ENCODE results near the gene HSPA5. TPM values are rescaled to one million over a fixed set of nuclear protein-coding genes. Genes with fewer than 3 reads are reported as not detected.
"Not testable (repeated sequence)": the region's sequence is repeated elsewhere in the genome, so short reads cannot be mapped to it uniquely, and the experiment has no call there.

HSPA5 gene
- total RNA-seq, 1 donor from 2014 or later: 44.2 TPM

DNA sequence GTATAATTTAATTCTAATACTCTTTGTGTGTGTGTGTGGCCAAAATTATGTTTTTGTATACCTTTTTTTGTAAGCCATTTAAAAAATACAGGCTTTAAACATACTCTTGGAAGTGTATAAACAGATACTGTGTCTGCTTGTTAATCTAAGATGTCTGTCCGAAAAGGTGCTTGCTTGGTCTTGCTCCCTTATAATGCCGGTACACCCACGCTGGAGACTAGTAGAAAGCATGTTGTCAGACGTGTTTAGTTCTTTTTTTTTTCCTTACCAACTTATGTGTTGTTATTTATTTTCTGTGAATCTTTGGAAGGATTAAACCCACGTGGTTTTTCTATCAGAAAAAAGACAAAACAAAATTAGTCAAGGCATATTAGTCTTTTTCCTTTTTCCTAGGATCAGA, 29.9 kb upstream of the HSPA5 start:
- Histone ChIP-seq H3K4me1 (no peaks in the 10 kb centered on the region), H3K36me3 (no peaks in the 10 kb centered on the region), H2AFZ (replicated peaks) (no peak overlapping the region), H4K20me1 (ENCODE audit: low read depth) (no peaks in the 10 kb centered on the region), H3K4me3 (no peak overlapping the region), H3F3A (ENCODE audit: low read depth) (no peaks in the 10 kb centered on the region), H3K9me3 (ENCODE audit: low read depth) (no peaks in the 10 kb centered on the region), H3K27me3 (no peaks in the 10 kb centered on the region), H3K27ac (no peak overlapping the region), H3K79me2 (ENCODE audit: low read depth) (peaks cover 95% of the 10 kb centered on the region), H3K4me2 (no peak overlapping the region), H3K9ac (no peak overlapping the region)
- Mint-ChIP-seq H3K9me3 (no peaks in the 10 kb centered on the region), H3K4me3 (no peak overlapping the region), H3K36me3 (peaks cover 8% of the 10 kb centered on the region), H3K4me1 (no peaks in the 10 kb centered on the region), H3K27me3 (ENCODE audit: insufficient read depth, low read depth) (no peaks in the 10 kb centered on the region), H3K27ac (no peak overlapping the region)
- DNase-seq (ENCODE audit: low spot score): no peak
- TF ChIP-seq EZH2 (IDR thresholded peaks at IDR 0.05): no peak
- no peak for TF ChIP-seq EZH2phosphoT487 (IDR thresholded peaks at IDR 0.05)
- TF ChIP-seq, protein P1, sequence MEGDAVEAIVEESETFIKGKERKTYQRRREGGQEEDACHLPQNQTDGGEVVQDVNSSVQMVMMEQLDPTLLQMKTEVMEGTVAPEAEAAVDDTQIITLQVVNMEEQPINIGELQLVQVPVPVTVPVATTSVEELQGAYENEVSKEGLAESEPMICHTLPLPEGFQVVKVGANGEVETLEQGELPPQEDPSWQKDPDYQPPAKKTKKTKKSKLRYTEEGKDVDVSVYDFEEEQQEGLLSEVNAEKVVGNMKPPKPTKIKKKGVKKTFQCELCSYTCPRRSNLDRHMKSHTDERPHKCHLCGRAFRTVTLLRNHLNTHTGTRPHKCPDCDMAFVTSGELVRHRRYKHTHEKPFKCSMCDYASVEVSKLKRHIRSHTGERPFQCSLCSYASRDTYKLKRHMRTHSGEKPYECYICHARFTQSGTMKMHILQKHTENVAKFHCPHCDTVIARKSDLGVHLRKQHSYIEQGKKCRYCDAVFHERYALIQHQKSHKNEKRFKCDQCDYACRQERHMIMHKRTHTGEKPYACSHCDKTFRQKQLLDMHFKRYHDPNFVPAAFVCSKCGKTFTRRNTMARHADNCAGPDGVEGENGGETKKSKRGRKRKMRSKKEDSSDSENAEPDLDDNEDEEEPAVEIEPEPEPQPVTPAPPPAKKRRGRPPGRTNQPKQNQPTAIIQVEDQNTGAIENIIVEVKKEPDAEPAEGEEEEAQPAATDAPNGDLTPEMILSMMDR (IDR thresholded peaks at IDR 0.05): no peak

DNA sequence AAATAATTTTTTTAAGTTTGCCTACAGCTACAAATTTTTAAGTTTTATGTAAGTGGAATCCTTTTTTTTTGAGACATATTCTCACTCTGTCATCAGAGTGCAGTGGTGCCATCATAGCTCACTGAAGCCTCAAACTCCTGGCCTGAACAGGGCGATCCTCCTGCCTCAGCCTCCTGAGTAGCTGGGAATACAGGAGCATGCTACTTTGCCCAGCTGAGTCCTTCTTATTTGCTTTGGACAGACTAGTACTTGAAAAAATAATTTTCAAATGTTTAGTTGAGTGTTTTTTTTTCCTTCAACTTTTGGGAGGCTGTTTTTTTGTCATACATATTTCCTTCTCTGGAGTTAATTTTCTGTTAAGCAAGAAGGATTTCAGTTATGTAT, 27.9 kb upstream of the HSPA5 start:
- peaks cover 97% of the 10 kb centered on the region for H3K79me2 ChIP-seq (ENCODE audit: low read depth)
- no peak for DNase-seq (ENCODE audit: low spot score)
- H3K9me3 Mint-ChIP-seq: no peaks in the 10 kb centered on the region
- H3K27ac Mint-ChIP-seq: no peak overlapping the region
- H3F3A ChIP-seq (ENCODE audit: low read depth): no peaks in the 10 kb centered on the region
- H3K27me3 Mint-ChIP-seq (ENCODE audit: insufficient read depth, low read depth): no peaks in the 10 kb centered on the region
- H3K36me3 Mint-ChIP-seq: peaks cover 10% of the 10 kb centered on the region
- H3K9ac ChIP-seq: no peak overlapping the region
- no peak overlapping the region for H3K27ac ChIP-seq
- H3K4me3 ChIP-seq: no peak overlapping the region
- no peaks in the 10 kb centered on the region for H3K4me1 ChIP-seq
- H3K27me3 ChIP-seq: no peaks in the 10 kb centered on the region
- no peaks in the 10 kb centered on the region for H3K9me3 ChIP-seq (ENCODE audit: low read depth)
- TF ChIP-seq, protein P1 (IDR thresholded peaks at IDR 0.05): no peak
- no peak for TF ChIP-seq EZH2 (IDR thresholded peaks at IDR 0.05)
- TF ChIP-seq EZH2phosphoT487 (IDR thresholded peaks at IDR 0.05): no peak
- no peak overlapping the region for H3K4me2 ChIP-seq
- peaks cover 3% of the 10 kb centered on the region for H4K20me1 ChIP-seq (ENCODE audit: low read depth)
- H3K36me3 ChIP-seq: no peaks in the 10 kb centered on the region
- H3K4me1 Mint-ChIP-seq: peaks cover 3% of the 10 kb centered on the region
- H2AFZ ChIP-seq (replicated peaks): no peak overlapping the region
- H3K4me3 Mint-ChIP-seq: no peak overlapping the region

DNA sequence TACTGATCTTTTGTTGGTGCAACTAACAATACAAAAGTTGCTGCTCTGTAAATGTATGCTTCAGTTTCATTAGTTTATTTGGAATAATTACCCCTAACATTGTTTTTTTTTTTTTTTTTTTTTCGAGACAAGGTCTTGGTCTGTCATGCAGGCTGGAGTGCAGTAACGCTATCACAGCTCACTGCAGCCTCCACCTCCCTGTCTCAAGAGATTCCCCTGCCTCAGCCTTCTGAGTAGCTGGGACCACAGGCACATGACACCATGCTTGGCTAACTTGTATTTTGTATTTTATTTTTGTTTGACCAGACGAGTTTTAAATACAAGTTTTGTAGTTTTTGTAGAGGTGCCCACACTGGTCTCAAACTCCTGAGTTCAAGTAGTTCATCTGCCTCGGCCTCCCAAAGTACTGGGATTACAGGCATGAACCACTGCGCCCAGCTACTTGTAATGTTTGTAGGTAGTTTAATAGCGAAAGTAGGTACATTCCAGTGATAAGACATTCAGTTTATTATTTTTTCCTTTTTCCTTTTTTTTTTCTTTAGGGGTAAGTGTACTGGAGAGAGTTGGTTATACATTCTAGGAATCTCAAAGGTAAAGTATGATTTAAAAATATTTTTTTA, 27.4 kb upstream of the HSPA5 start:
- H3K9me3 Mint-ChIP-seq: no peaks in the 10 kb centered on the region
- peaks cover 3% of the 10 kb centered on the region for H4K20me1 ChIP-seq (ENCODE audit: low read depth)
- H3K4me1 Mint-ChIP-seq: peaks cover 3% of the 10 kb centered on the region

DNA sequence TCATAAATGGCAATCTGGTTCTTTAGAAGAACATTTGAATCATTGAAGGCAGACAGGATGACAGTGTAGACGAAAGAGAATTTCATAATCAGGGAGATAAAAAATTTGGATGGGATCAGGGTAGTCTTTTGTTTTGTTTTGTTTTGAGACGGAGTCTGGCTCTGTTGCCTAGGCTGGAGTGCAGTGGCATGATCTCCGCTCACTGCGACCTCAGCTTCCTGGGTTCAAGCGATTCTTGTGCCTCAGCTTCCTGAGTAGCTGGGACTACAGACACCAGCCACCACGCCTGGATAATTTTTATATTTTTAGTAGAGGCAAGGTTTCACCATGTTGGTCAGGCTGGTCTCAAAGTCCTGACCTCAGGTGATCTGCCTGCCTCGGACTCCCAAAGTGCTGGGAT, 22.9 kb upstream of the HSPA5 start:
- not testable (repeated sequence) for H3K27me3 ChIP-seq; DNase-seq (ENCODE audit: low spot score); H3K4me2 ChIP-seq; H3K27ac Mint-ChIP-seq; H3K9ac ChIP-seq; H3K4me1 ChIP-seq; H3K36me3 Mint-ChIP-seq; H2AFZ ChIP-seq (replicated peaks); H3K9me3 ChIP-seq (ENCODE audit: low read depth); H3K4me3 ChIP-seq; H4K20me1 ChIP-seq (ENCODE audit: low read depth); H3F3A ChIP-seq (ENCODE audit: low read depth); H3K36me3 ChIP-seq; H3K27me3 Mint-ChIP-seq (ENCODE audit: insufficient read depth, low read depth); H3K27ac ChIP-seq; H3K9me3 Mint-ChIP-seq
- H3K79me2 ChIP-seq (ENCODE audit: low read depth): peaks cover 72% of the 10 kb centered on the region
- Mint-ChIP-seq H3K4me1 (peaks cover 28% of the 10 kb centered on the region), H3K4me3 (peak overlapping the region; percentile 22)

More for the DNA sequence above, 27.4 kb upstream of the HSPA5 start:
- Mint-ChIP-seq H3K27me3 (ENCODE audit: insufficient read depth, low read depth) (no peaks in the 10 kb centered on the region), H3K27ac (no peak overlapping the region), H3K4me3 (no peak overlapping the region), H3K36me3 (peaks cover 12% of the 10 kb centered on the region)
- Histone ChIP-seq H3K27me3 (no peaks in the 10 kb centered on the region), H3K36me3 (no peaks in the 10 kb centered on the region), H3K4me2 (no peak overlapping the region), H3K9me3 (ENCODE audit: low read depth) (no peaks in the 10 kb centered on the region), H3K9ac (no peak overlapping the region), H2AFZ (replicated peaks) (no peak overlapping the region), H3K79me2 (ENCODE audit: low read depth) (peaks cover 97% of the 10 kb centered on the region), H3K4me3 (no peak overlapping the region), H3K27ac (no peak overlapping the region), H3K4me1 (no peaks in the 10 kb centered on the region), H3F3A (ENCODE audit: low read depth) (no peaks in the 10 kb centered on the region)
- DNase-seq (ENCODE audit: low spot score): no peak
- TF ChIP-seq EZH2 (IDR thresholded peaks at IDR 0.05) (no peak), EZH2phosphoT487 (IDR thresholded peaks at IDR 0.05) (no peak)
- TF ChIP-seq, protein P1 (IDR thresholded peaks at IDR 0.05): no peak

Measured in neural progenitor cell (in vitro differentiated cells).